ENCODE data around the gene MORF4L2. TPM values are rescaled to one million over a fixed set of nuclear protein-coding genes. Genes with fewer than 3 reads are reported as not detected.
"Not testable (repeated sequence)": the region's sequence is repeated elsewhere in the genome, so short reads cannot be mapped to it uniquely, and the experiment has no call there.

The MORF4L2 gene
- total and polyA plus RNA-seq, 2 experiments from 2014 or later = 482 to 664 TPM

DNA sequence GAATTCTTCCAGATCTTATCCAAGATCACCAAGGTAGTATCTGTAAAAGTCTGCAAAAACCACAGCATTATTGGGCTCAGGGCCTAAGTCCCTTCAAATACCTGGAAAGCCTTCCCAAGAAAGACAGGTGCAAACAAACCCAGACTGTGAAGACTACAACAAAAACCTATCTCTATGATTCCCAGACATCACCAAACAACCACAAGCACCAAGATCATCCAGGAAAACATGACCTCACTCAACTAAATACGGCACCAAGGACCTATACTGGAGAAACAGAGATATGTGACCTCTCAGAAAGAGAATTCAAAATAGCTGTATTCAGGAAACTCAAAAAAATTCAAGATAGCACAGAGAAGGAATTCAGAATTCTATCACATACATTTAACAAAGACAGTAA is 42.4 kb downstream of the MORF4L2 start:
- TF ChIP-seq EZH2phosphoT487 (IDR thresholded peaks at IDR 0.05; ENCODE audit: insufficient read depth, low read depth) = no peak
- TF ChIP-seq EZH2 (IDR thresholded peaks at IDR 0.05; ENCODE audit: insufficient read depth, poor library complexity, severe bottlenecking) = no peak
- Histone ChIP-seq H3K9ac (no peak overlapping the region), H3K9me3 (ENCODE audit: low read depth) (no peaks in the 10 kb centered on the region), H3K27ac (no peak overlapping the region), H4K20me1 (ENCODE audit: insufficient read depth) (no peaks in the 10 kb centered on the region), H3K27me3 (replicated peaks; ENCODE audit: insufficient read depth) (no peaks in the 10 kb centered on the region), H3K9me2 (ENCODE audit: insufficient read depth) (no peaks in the 10 kb centered on the region), H3K4me2 (ENCODE audit: unreplicated experiment) (no peak overlapping the region), H3K4me1 (ENCODE audit: insufficient read depth) (peaks cover 6% of the 10 kb centered on the region), H3K79me2 (ENCODE audit: insufficient read depth) (no peaks in the 10 kb centered on the region), H3F3A (ENCODE audit: insufficient read depth) (peaks cover 14% of the 10 kb centered on the region), H3K36me3 (ENCODE audit: low read depth) (no peaks in the 10 kb centered on the region), H2AFZ (no peak overlapping the region), H3K4me3 (no peak overlapping the region)
- in situ Hi-C loops (cut with MboI) = no loop called here
- no peak for DNase-seq
- 78 to 90% methylated on average over 1 of the region's 1 CpG for WGBS, 2 experiments (ENCODE audit: low coverage in 1 of 2, low lambda C conversion rate in 2 of 2, missing lambda C conversion rate in 2 of 2)

GRCh38 chrX:103640401-103641155 is 45.9 kb downstream of the MORF4L2 start:
- Histone ChIP-seq H3K9me2 (ENCODE audit: insufficient read depth) (no peaks in the 10 kb centered on the region), H3K79me2 (ENCODE audit: insufficient read depth) (no peaks in the 10 kb centered on the region), H3K4me3 (no peak overlapping the region), H3F3A (ENCODE audit: insufficient read depth) (peaks cover 22% of the 10 kb centered on the region), H3K9me3 (ENCODE audit: low read depth) (no peaks in the 10 kb centered on the region), H3K27me3 (replicated peaks; ENCODE audit: insufficient read depth) (no peaks in the 10 kb centered on the region), H4K20me1 (ENCODE audit: insufficient read depth) (no peaks in the 10 kb centered on the region), H2AFZ (0 out of 2 replicates have a peak overlapping the region, but pooled peaks have one; percentile 1), H3K36me3 (ENCODE audit: low read depth) (no peaks in the 10 kb centered on the region), H3K9ac (peak overlapping the region; percentile 44), H3K4me1 (ENCODE audit: insufficient read depth) (peaks cover 16% of the 10 kb centered on the region), H3K27ac (peak overlapping the region; percentile 79), H3K4me2 (ENCODE audit: unreplicated experiment) (no peak overlapping the region)
- 48 to 56% methylated on average over 4 of the region's 4 CpGs for WGBS, 2 experiments (ENCODE audit: low coverage in 1 of 2, low lambda C conversion rate in 2 of 2, missing lambda C conversion rate in 2 of 2)
- TF ChIP-seq EZH2phosphoT487 (IDR thresholded peaks at IDR 0.05; ENCODE audit: insufficient read depth, low read depth) = no peak
- no peak for TF ChIP-seq EZH2 (IDR thresholded peaks at IDR 0.05; ENCODE audit: insufficient read depth, poor library complexity, severe bottlenecking)
- in situ Hi-C loops (cut with MboI) = no loop called here
- peak; percentile 71 for DNase-seq

DNA sequence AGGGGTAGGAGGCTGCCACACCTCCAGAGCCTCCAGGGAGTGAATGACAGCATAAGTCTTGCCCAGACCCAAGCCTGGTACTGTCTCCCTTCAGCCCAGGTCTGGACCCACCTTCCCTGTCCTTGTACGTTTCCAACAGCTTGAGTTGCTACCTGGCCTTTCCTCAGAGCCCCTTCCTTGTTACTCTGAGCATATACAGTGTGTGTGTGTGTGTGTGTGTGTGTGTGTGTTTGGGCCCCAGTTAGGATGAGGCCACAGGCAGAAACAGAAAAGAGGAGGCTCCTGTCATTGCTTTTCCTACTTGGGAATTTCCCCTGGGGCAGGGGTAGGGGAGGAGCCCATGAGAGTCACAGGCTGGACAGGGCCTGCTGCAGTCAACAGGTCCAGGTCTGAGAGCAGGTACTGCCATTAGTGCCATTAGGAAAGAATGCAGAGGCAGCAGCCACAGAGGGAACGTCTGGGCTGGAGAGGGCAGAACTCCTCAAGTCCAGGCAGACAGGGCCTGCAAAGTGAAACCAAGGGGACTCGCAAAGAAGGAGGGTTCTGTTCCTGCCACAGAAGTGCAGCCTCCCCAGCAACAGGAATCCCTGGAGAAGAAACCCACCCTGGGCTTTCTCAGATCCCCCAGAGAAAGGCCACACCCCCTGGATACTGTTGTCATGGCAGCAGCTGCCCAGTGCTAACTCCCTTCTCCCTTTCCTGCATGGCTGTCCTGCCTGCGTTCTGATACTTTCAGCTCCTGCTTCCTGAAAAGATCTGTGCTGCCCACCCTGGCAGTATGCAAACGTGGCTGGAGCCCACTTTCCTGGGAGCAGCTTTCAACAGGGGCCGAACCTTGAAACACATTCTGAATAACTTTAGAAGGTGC is 47.8 kb downstream of the MORF4L2 start:
- Histone ChIP-seq H3K4me1 (ENCODE audit: insufficient read depth) (peaks cover 16% of the 10 kb centered on the region), H3F3A (ENCODE audit: insufficient read depth) (peaks cover 22% of the 10 kb centered on the region)
- H3K4me2 ChIP-seq (ENCODE audit: unreplicated experiment); DNase-seq; H3K27me3 ChIP-seq (replicated peaks; ENCODE audit: insufficient read depth); H3K27ac ChIP-seq; H4K20me1 ChIP-seq (ENCODE audit: insufficient read depth); H3K9me3 ChIP-seq (ENCODE audit: low read depth); H2AFZ ChIP-seq; H3K79me2 ChIP-seq (ENCODE audit: insufficient read depth); H3K9me2 ChIP-seq (ENCODE audit: insufficient read depth); H3K9ac ChIP-seq; H3K36me3 ChIP-seq (ENCODE audit: low read depth); H3K4me3 ChIP-seq; in situ Hi-C loops (cut with MboI): not testable (repeated sequence)
- WGBS, 2 experiments (ENCODE audit: low coverage in 1 of 2, low lambda C conversion rate in 2 of 2, missing lambda C conversion rate in 2 of 2) = 62 to 65% methylated on average over 2 to 4 of the region's 6 CpGs

DNA sequence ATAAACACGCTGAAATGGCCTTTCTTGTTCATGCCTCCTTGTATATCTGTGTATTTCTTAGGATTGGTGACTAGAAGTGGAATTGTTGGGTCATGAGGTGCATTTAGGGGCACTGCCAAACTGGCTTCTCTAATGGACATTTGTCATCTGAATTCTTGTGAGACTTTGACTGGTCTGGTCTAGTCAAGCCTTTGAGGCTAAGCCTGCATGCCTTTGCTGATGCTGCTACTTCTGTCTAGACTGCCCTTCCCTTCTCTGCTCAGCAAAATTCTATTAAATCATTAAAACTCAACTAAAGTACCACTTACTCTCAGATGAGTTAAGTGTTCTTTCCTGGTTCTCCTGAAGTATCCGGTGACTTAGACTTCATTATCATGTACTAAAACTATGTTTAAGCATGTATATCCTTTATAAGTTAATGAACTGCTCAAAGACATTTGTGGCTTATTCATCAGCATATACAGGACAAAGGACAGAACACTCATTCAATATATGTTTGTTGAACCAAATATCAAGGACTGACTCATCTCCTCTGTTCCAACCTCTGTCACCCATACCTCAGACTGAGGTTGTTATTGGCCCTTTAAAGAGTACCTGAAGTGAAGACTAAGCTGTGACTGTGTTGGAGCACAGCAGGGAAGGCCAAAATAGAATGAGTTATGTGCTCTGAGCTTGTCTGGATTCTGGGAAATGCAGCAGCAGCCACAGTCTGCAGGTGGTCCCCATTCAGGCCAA is 48.7 kb downstream of the MORF4L2 start:
- no peaks in the 10 kb centered on the region for H3K9me2 ChIP-seq (ENCODE audit: insufficient read depth)
- H3F3A ChIP-seq (ENCODE audit: insufficient read depth) = peaks cover 22% of the 10 kb centered on the region
- DNase-seq = peak; percentile 32
- peak overlapping the region; percentile 8; the same call in 1 of the 2 replicates for H3K27ac ChIP-seq
- TF ChIP-seq EZH2 (IDR thresholded peaks at IDR 0.05; ENCODE audit: insufficient read depth, poor library complexity, severe bottlenecking) (no peak), EZH2phosphoT487 (IDR thresholded peaks at IDR 0.05; ENCODE audit: insufficient read depth, low read depth) (no peak)
- peaks cover 16% of the 10 kb centered on the region for H3K4me1 ChIP-seq (ENCODE audit: insufficient read depth)
- no peaks in the 10 kb centered on the region for H3K36me3 ChIP-seq (ENCODE audit: low read depth)
- H3K79me2 ChIP-seq (ENCODE audit: insufficient read depth) = no peaks in the 10 kb centered on the region
- H3K4me3 ChIP-seq = no peak overlapping the region
- no peak overlapping the region for H2AFZ ChIP-seq
- H3K9me3 ChIP-seq (ENCODE audit: low read depth) = no peaks in the 10 kb centered on the region
- WGBS, 2 experiments (ENCODE audit: low coverage in 1 of 2, low lambda C conversion rate in 2 of 2, missing lambda C conversion rate in 2 of 2) = 78 to 84% methylated on average over 2 of the region's 2 CpGs
- no peak overlapping the region for H3K9ac ChIP-seq
- no peaks in the 10 kb centered on the region for H3K27me3 ChIP-seq (replicated peaks; ENCODE audit: insufficient read depth)
- in situ Hi-C loops (cut with MboI) = no loop called here
- H3K4me2 ChIP-seq (ENCODE audit: unreplicated experiment) = no peak overlapping the region
- H4K20me1 ChIP-seq (ENCODE audit: insufficient read depth) = no peaks in the 10 kb centered on the region

Data from GM23248 (cell line).